HepG2 (cell line): Measurements from ENCODE around the gene IMMT. TPM values are rescaled to one million over a fixed set of nuclear protein-coding genes. Genes with fewer than 3 reads are reported as not detected.

ENCODE experiments used
- ARNT ChIP-seq: fragments of 450-650 bp; IDR thresholded peaks from 2 replicates; pipeline ENCODE4 v1.6.1; 2017
- ATF1 ChIP-seq: IDR thresholded peaks from 2 replicates; pipeline ENCODE4 v1.6.1; 2016; ENCODE audit warnings: mild to moderate bottlenecking, control low read depth
- BORCS8-MEF2B ChIP-seq: sonication (generic); formaldehyde crosslinking; IDR thresholded peaks from 2 replicates; pipeline ENCODE4 v1.8.0; 2022; ENCODE audit warnings: mild to moderate bottlenecking, missing genetic modification reagents
- CC2D1A ChIP-seq: sonication (generic); formaldehyde crosslinking; IDR thresholded peaks from 2 replicates; pipeline ENCODE4 v1.8.1; 2023; ENCODE audit warnings: mild to moderate bottlenecking, missing genetic modification reagents
- EP300 ChIP-seq, 3 experiments: sonication (generic) in 1 of 3; formaldehyde crosslinking in 1 of 3; IDR thresholded peaks; 2 replicates each; pipeline versions ENCODE4 v1.5.1 to v1.6.1; 2011 to 2020; ENCODE audit warnings: low read depth in 2 of 3, low read length in 2 of 3, borderline replicate concordance in 1 of 3, improper control_type of control experiment in 1 of 3, mild to moderate bottlenecking in 1 of 3, missing genetic modification reagents in 1 of 3, moderate library complexity in 1 of 3
- GFI1 ChIP-seq: sonication (generic); formaldehyde crosslinking; IDR thresholded peaks from 2 replicates; pipeline ENCODE4 v1.5.0; 2020; ENCODE audit warnings: missing genetic modification reagents, mild to moderate bottlenecking, borderline replicate concordance
- HDAC2 ChIP-seq: sonication (generic); formaldehyde crosslinking; IDR thresholded peaks from 2 replicates; pipeline ENCODE4 v1.4.0; 2020; ENCODE audit warnings: missing genetic modification reagents
- NFRKB ChIP-seq: fragments of 450-650 bp; IDR thresholded peaks from 2 replicates; pipeline ENCODE4 v1.6.1; 2017
- PHF8 ChIP-seq: sonication (generic); formaldehyde crosslinking; IDR thresholded peaks from 2 replicates; pipeline ENCODE4 v1.5.0; 2020; ENCODE audit warnings: missing genetic modification reagents
- SKIL ChIP-seq: sonication (generic); formaldehyde crosslinking; IDR thresholded peaks from 2 replicates; pipeline ENCODE4 v1.8.0; 2022; ENCODE audit warnings: missing genetic modification reagents, mild to moderate bottlenecking, moderate library complexity, borderline replicate concordance
- STAG1 ChIP-seq: sonication (generic); formaldehyde crosslinking; IDR thresholded peaks from 2 replicates; pipeline ENCODE4 v1.4.0; 2020; ENCODE audit warnings: missing genetic modification reagents
- ZNF225 ChIP-seq: sonication (generic); formaldehyde crosslinking; IDR thresholded peaks from 2 replicates; pipeline ENCODE4 v1.4.0; 2020; ENCODE audit warnings: mild to moderate bottlenecking, missing genetic modification reagents
- ZNF274 ChIP-seq: sonication (generic); formaldehyde crosslinking; IDR thresholded peaks from 2 replicates; pipeline ENCODE4 v1.5.1; 2020; ENCODE audit warnings: mild to moderate bottlenecking, missing genetic modification reagents
- ZNF510 ChIP-seq: sonication (generic); formaldehyde crosslinking; IDR thresholded peaks from 2 replicates; pipeline ENCODE4 v1.4.0; 2020; ENCODE audit warnings: low read depth, mild to moderate bottlenecking, missing genetic modification reagents
- ZZZ3 ChIP-seq: sonication (generic); formaldehyde crosslinking; IDR thresholded peaks from 2 replicates; pipeline ENCODE4 v1.4.0; 2020; ENCODE audit warnings: missing genetic modification reagents, mild to moderate bottlenecking, borderline replicate concordance
- polyA plus RNA-seq, 8 experiments: library from polyadenylated mRNA; depleted of rRNA in 3 of 8; stranded (reverse) in 7 of 8; unstranded in 1 of 8; fragments of >200 nt; fragmentation: Illumina TruSeq in 4 of 8; extraction: Trizol in 4 of 8; gene quantifications; 2 replicates each; pipeline versions ENCODE4 v1.2.1 to v1.2.3, GENCODE V29; 2011 to 2016; ENCODE audit warnings: low read depth in 4 of 8, missing spikeins in 1 of 8, mixed read lengths in 1 of 8; ENCODE audit not compliant: insufficient read depth in 1 of 8
- total RNA-seq, 5 experiments: library from RNA; depleted of rRNA; stranded (reverse); fragments of >200 nt; fragmentation: Illumina TruSeq; extraction: Trizol; gene quantifications; 2 replicates each; pipeline ENCODE4 v1.2.3, GENCODE V29; 2016; ENCODE audit warnings: low read depth in 1 of 5
- TF ChIP-seq, protein P1 (sequence below): sonication (generic); formaldehyde crosslinking; IDR thresholded peaks from 2 replicates; pipeline ENCODE4 v1.9.0; 2021; ENCODE audit warnings: mild to moderate bottlenecking, missing genetic modification reagents
- TF ChIP-seq, protein P2 (sequence below): sonication (generic); formaldehyde crosslinking; IDR thresholded peaks from 2 replicates; pipeline ENCODE4 v1.4.0; 2020; ENCODE audit warnings: mild to moderate bottlenecking, missing genetic modification reagents

Gene IMMT
- total and polyA plus RNA-seq, 2 of the 13 experiments (the other 11 are each of a cell fraction or from before 2014, with no cell fraction given), result 63.5 to 119 TPM

DNA sequence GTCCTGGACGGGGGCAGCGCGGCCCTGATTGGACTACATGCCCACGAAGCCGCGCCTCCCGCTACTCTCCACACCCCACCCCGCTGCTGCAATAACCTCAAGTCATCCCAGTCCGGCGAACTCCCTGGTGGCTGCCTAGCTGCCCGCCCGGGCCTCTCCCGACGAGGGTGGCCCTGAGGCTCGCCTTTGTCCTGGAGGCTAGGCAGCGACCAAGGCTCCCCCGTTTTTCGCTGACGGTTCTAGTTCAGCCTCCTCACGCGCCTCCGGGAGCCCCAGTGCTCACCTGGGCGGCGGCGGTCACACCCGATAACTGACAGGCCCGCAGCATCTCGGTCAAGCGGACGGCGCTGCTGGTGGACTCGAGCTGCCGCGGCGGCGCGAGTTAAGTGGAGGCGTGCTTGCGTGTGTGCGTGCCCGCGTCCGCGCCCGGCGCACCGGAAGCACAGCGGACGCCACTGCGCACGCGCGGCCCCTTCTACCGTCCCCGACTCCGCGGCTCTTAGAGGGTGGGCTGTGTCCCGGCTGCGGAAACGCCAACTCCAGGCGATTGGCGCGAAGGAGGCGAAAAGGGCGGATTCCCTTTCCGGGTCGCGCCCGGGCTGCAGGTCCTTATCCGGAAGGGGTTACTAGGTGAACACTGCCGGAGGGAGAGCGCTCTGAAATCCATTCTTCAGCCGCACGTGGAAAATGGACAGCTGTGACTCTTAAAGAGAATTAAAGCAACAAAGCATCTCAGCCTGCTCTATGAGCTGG lies at the start of gene IMMT (continued):
- TF ChIP-seq, protein P1, sequence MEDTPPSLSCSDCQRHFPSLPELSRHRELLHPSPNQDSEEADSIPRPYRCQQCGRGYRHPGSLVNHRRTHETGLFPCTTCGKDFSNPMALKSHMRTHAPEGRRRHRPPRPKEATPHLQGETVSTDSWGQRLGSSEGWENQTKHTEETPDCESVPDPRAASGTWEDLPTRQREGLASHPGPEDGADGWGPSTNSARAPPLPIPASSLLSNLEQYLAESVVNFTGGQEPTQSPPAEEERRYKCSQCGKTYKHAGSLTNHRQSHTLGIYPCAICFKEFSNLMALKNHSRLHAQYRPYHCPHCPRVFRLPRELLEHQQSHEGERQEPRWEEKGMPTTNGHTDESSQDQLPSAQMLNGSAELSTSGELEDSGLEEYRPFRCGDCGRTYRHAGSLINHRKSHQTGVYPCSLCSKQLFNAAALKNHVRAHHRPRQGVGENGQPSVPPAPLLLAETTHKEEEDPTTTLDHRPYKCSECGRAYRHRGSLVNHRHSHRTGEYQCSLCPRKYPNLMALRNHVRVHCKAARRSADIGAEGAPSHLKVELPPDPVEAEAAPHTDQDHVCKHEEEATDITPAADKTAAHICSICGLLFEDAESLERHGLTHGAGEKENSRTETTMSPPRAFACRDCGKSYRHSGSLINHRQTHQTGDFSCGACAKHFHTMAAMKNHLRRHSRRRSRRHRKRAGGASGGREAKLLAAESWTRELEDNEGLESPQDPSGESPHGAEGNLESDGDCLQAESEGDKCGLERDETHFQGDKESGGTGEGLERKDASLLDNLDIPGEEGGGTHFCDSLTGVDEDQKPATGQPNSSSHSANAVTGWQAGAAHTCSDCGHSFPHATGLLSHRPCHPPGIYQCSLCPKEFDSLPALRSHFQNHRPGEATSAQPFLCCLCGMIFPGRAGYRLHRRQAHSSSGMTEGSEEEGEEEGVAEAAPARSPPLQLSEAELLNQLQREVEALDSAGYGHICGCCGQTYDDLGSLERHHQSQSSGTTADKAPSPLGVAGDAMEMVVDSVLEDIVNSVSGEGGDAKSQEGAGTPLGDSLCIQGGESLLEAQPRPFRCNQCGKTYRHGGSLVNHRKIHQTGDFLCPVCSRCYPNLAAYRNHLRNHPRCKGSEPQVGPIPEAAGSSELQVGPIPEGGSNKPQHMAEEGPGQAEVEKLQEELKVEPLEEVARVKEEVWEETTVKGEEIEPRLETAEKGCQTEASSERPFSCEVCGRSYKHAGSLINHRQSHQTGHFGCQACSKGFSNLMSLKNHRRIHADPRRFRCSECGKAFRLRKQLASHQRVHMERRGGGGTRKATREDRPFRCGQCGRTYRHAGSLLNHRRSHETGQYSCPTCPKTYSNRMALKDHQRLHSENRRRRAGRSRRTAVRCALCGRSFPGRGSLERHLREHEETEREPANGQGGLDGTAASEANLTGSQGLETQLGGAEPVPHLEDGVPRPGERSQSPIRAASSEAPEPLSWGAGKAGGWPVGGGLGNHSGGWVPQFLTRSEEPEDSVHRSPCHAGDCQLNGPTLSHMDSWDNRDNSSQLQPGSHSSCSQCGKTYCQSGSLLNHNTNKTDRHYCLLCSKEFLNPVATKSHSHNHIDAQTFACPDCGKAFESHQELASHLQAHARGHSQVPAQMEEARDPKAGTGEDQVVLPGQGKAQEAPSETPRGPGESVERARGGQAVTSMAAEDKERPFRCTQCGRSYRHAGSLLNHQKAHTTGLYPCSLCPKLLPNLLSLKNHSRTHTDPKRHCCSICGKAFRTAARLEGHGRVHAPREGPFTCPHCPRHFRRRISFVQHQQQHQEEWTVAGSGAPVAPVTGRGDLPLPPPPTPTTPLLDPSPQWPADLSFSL (CRISPR knock-in tag), result no peak
- TF ChIP-seq ZNF225 (CRISPR knock-in tag), result peak; percentile 96
- TF ChIP-seq CC2D1A (CRISPR knock-in tag), result peak; percentile 78; the same call in 1 of the 2 replicates
- peak; percentile 94 for TF ChIP-seq ZNF274 (CRISPR knock-in tag)
- TF ChIP-seq BORCS8-MEF2B (CRISPR knock-in tag), result peak; percentile 94
- TF ChIP-seq PHF8 (CRISPR knock-in tag), result peak; percentile 99
- peak; percentile 95 for TF ChIP-seq ZZZ3 (CRISPR knock-in tag)
- no peak; the same call in 1 of the 2 replicates for TF ChIP-seq GFI1 (CRISPR knock-in tag)
- TF ChIP-seq, protein P2, sequence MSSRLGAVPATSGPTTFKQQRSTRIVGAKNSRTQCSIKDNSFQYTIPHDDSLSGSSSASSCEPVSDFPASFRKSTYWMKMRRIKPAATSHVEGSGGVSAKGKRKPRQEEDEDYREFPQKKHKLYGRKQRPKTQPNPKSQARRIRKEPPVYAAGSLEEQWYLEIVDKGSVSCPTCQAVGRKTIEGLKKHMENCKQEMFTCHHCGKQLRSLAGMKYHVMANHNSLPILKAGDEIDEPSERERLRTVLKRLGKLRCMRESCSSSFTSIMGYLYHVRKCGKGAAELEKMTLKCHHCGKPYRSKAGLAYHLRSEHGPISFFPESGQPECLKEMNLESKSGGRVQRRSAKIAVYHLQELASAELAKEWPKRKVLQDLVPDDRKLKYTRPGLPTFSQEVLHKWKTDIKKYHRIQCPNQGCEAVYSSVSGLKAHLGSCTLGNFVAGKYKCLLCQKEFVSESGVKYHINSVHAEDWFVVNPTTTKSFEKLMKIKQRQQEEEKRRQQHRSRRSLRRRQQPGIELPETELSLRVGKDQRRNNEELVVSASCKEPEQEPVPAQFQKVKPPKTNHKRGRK (CRISPR knock-in tag), result peak; percentile 6; the same call in 1 of the 2 replicates
- 0 out of 4 replicates have a peak, but pooled peaks of 1 of the 2 experiments have one; percentile 63 for TF ChIP-seq EP300 (IDR thresholded peaks at IDR 0.05; ENCODE audit: low read depth in 2 of 2, low read length in 2 of 2)
- TF ChIP-seq EP300 (CRISPR knock-in tag; IDR thresholded peaks at IDR 0.05; ENCODE audit: borderline replicate concordance), result no peak; the same call in 1 of the 2 replicates
- no peak for TF ChIP-seq SKIL (CRISPR knock-in tag)
- TF ChIP-seq ZNF510 (CRISPR knock-in tag), result peak; percentile 82; the same call in 1 of the 2 replicates
- TF ChIP-seq NFRKB, result no peak
- peak; percentile 82 for TF ChIP-seq ATF1 (CRISPR knock-in tag)
- peak; percentile 70 for TF ChIP-seq HDAC2 (CRISPR knock-in tag)
- TF ChIP-seq ARNT, result no peak
- TF ChIP-seq STAG1 (CRISPR knock-in tag), result no peak
